NCI-H2196 treated with DMSO at 0.1 percent for 48 hours (cell line): ENCODE measurements around the gene PLEKHS1.
"Not testable (repeated sequence)": the region's sequence is repeated elsewhere in the genome, so short reads cannot be mapped to it uniquely, and the experiment has no call there.

ENCODE experiments used
- DNase-seq: peaks from one replicate; lab custom pipeline; 2025; ENCODE audit not compliant: unreplicated experiment; lab: John Stamatoyannopoulos, UW

Gene PLEKHS1

GRCh38 chr10:113740850-113741249 is 10.6 kb upstream of the PLEKHS1 start:
- DNase-seq, result no peak

GRCh38 chr10:113742466-113742865 is 9.0 kb upstream of the PLEKHS1 start:
- no peak for DNase-seq

GRCh38 chr10:113743594-113743993 is 7.9 kb upstream of the PLEKHS1 start:
- no peak for DNase-seq

- no peak for DNase-seq
Measured at GRCh38 chr10:113745374-113745773, 6.1 kb upstream of the PLEKHS1 start.

- no peak for DNase-seq
Measured at GRCh38 chr10:113746217-113746957, 5.1 kb upstream of the PLEKHS1 start.

GRCh38 chr10:113752553-113752952 is 1.1 kb downstream of the PLEKHS1 start:
- DNase-seq, result no peak

GRCh38 chr10:113753020-113753692 is 1.7 kb downstream of the PLEKHS1 start:
- no peak for DNase-seq

- no peak for DNase-seq
Measured at GRCh38 chr10:113754125-113754524, 2.6 kb downstream of the PLEKHS1 start.

GRCh38 chr10:113754768-113755167 is 3.3 kb downstream of the PLEKHS1 start:
- no peak for DNase-seq

GRCh38 chr10:113756940-113757543 is 5.6 kb downstream of the PLEKHS1 start:
- DNase-seq, result no peak

- DNase-seq, result no peak
Measured at GRCh38 chr10:113762083-113762482, 10.6 kb downstream of the PLEKHS1 start.

GRCh38 chr10:113764582-113764981 is 13.1 kb downstream of the PLEKHS1 start:
- DNase-seq, result no peak

GRCh38 chr10:113765910-113766309 is 14.4 kb downstream of the PLEKHS1 start:
- no peak for DNase-seq

- no peak for DNase-seq
Measured at GRCh38 chr10:113767222-113767621, 15.7 kb downstream of the PLEKHS1 start.

- DNase-seq, result no peak
Measured at GRCh38 chr10:113770346-113770745, 18.9 kb downstream of the PLEKHS1 start.

- DNase-seq, result not testable (repeated sequence)
Measured at GRCh38 chr10:113771131-113771530, 19.6 kb downstream of the PLEKHS1 start.

GRCh38 chr10:113775686-113776294 is 24.3 kb downstream of the PLEKHS1 start:
- DNase-seq, result no peak

- DNase-seq, result no peak
Measured at GRCh38 chr10:113776553-113776952, 25.1 kb downstream of the PLEKHS1 start.

- no peak for DNase-seq
Measured at GRCh38 chr10:113780681-113781250, 29.3 kb downstream of the PLEKHS1 start.

GRCh38 chr10:113782367-113782766 is 30.9 kb downstream of the PLEKHS1 start:
- no peak for DNase-seq

- no peak for DNase-seq
Measured at GRCh38 chr10:113782986-113783704, 31.7 kb downstream of the PLEKHS1 start.
